ENCODE data around the gene CD99L2.

The CD99L2 gene

GRCh38 chrX:150765237-150765636, 133.2 kb downstream of the CD99L2 start:
- Histone ChIP-seq H3K27me3 (ENCODE audit: control insufficient read depth in 1 of 2, insufficient read depth in 2 of 2, low read length in 2 of 2) (no peaks in the 10 kb centered on the region), H3K36me3 (ENCODE audit: control insufficient read depth in 2 of 2, insufficient read depth in 2 of 2, low read length in 2 of 2) (peaks cover 0 to 3% of the 10 kb centered on the region in 2 donors)

GRCh38 chrX:150763810-150764209, 134.7 kb downstream of the CD99L2 start:
- H3K4me3 ChIP-seq (ENCODE audit: low read length in 2 of 2) = no peak overlapping the region
- H3K27me3 ChIP-seq (ENCODE audit: control insufficient read depth in 1 of 2, insufficient read depth in 2 of 2, low read length in 2 of 2) = no peaks in the 10 kb centered on the region
- peaks cover 3% of the 10 kb centered on the region for H3K4me1 ChIP-seq (ENCODE audit: control insufficient read depth, insufficient read depth, low read length)
- H3K36me3 ChIP-seq (ENCODE audit: control insufficient read depth in 2 of 2, insufficient read depth in 2 of 2, low read length in 2 of 2) = peaks cover 0 to 4% of the 10 kb centered on the region in 2 donors
- no peak overlapping the region for H3K27ac ChIP-seq (ENCODE audit: low read length)
- H3K9ac ChIP-seq (ENCODE audit: low read length in 2 of 2) = no peak overlapping the region
- H3K9me3 ChIP-seq (ENCODE audit: control insufficient read depth in 2 of 2, low read length in 2 of 2) = no peaks in the 10 kb centered on the region

More at GRCh38 chrX:150765237-150765636, 133.2 kb downstream of the CD99L2 start:
- H3K27ac ChIP-seq (ENCODE audit: low read length) = no peak overlapping the region
- H3K9ac ChIP-seq (ENCODE audit: low read length in 2 of 2) = no peak overlapping the region
- no peak overlapping the region for H3K4me3 ChIP-seq (ENCODE audit: low read length in 2 of 2)
- H3K9me3 ChIP-seq (ENCODE audit: control insufficient read depth in 2 of 2, low read length in 2 of 2) = no peaks in the 10 kb centered on the region
- peaks cover 3% of the 10 kb centered on the region for H3K4me1 ChIP-seq (ENCODE audit: control insufficient read depth, insufficient read depth, low read length)

- H3K4me3 ChIP-seq (ENCODE audit: low read length in 2 of 2) = no peak overlapping the region
- peaks cover 0 to 4% of the 10 kb centered on the region in 2 donors for H3K36me3 ChIP-seq (ENCODE audit: control insufficient read depth in 2 of 2, insufficient read depth in 2 of 2, low read length in 2 of 2)
- H3K4me1 ChIP-seq (ENCODE audit: control insufficient read depth, insufficient read depth, low read length) = peaks cover 3% of the 10 kb centered on the region
- H3K9me3 ChIP-seq (ENCODE audit: control insufficient read depth in 2 of 2, low read length in 2 of 2) = no peaks in the 10 kb centered on the region
- H3K27me3 ChIP-seq (ENCODE audit: control insufficient read depth in 1 of 2, insufficient read depth in 2 of 2, low read length in 2 of 2) = no peaks in the 10 kb centered on the region
- no peak overlapping the region for H3K27ac ChIP-seq (ENCODE audit: low read length)
- no peak overlapping the region for H3K9ac ChIP-seq (ENCODE audit: low read length in 2 of 2)
These were observed 135.1 kb downstream of the CD99L2 start for GRCh38 chrX:150763303-150763797.

- no peaks in the 10 kb centered on the region for H3K9me3 ChIP-seq (ENCODE audit: control insufficient read depth in 2 of 2, low read length in 2 of 2)
- H3K27ac ChIP-seq (ENCODE audit: low read length) = no peak overlapping the region
- H3K9ac ChIP-seq (ENCODE audit: low read length in 2 of 2) = no peak overlapping the region
- no peak overlapping the region for H3K4me3 ChIP-seq (ENCODE audit: low read length in 2 of 2)
- peaks cover 3% of the 10 kb centered on the region for H3K4me1 ChIP-seq (ENCODE audit: control insufficient read depth, insufficient read depth, low read length)
- peaks cover 0 to 4% of the 10 kb centered on the region in 2 donors for H3K36me3 ChIP-seq (ENCODE audit: control insufficient read depth in 2 of 2, insufficient read depth in 2 of 2, low read length in 2 of 2)
- H3K27me3 ChIP-seq (ENCODE audit: control insufficient read depth in 1 of 2, insufficient read depth in 2 of 2, low read length in 2 of 2) = no peaks in the 10 kb centered on the region
These were observed 136.0 kb downstream of the CD99L2 start for GRCh38 chrX:150762258-150763165.

- Histone ChIP-seq H3K27ac (ENCODE audit: low read length) (no peak overlapping the region), H3K27me3 (ENCODE audit: control insufficient read depth in 1 of 2, insufficient read depth in 2 of 2, low read length in 2 of 2) (no peaks in the 10 kb centered on the region), H3K9me3 (ENCODE audit: control insufficient read depth in 2 of 2, low read length in 2 of 2) (no peaks in the 10 kb centered on the region), H3K4me3 (ENCODE audit: low read length in 2 of 2) (no peak overlapping the region), H3K4me1 (ENCODE audit: control insufficient read depth, insufficient read depth, low read length) (no peaks in the 10 kb centered on the region), H3K9ac (ENCODE audit: low read length in 2 of 2) (no peak overlapping the region), H3K36me3 (ENCODE audit: control insufficient read depth in 2 of 2, insufficient read depth in 2 of 2, low read length in 2 of 2) (peaks cover 0 to 7% of the 10 kb centered on the region in 2 donors)
These were observed 136.7 kb downstream of the CD99L2 start for GRCh38 chrX:150761819-150762216.

GRCh38 chrX:150761176-150761818, 137.2 kb downstream of the CD99L2 start:
- H3K4me3 ChIP-seq (ENCODE audit: low read length in 2 of 2) = no peak overlapping the region
- H3K27me3 ChIP-seq (ENCODE audit: control insufficient read depth in 1 of 2, insufficient read depth in 2 of 2, low read length in 2 of 2) = no peaks in the 10 kb centered on the region
- no peak overlapping the region for H3K9ac ChIP-seq (ENCODE audit: low read length in 2 of 2)

GRCh38 chrX:150759568-150760416, 138.7 kb downstream of the CD99L2 start:
- no peak overlapping the region for H3K4me3 ChIP-seq (ENCODE audit: low read length in 2 of 2)
- no peaks in the 10 kb centered on the region for H3K27me3 ChIP-seq (ENCODE audit: control insufficient read depth in 1 of 2, insufficient read depth in 2 of 2, low read length in 2 of 2)
- H3K4me1 ChIP-seq (ENCODE audit: control insufficient read depth, insufficient read depth, low read length) = no peaks in the 10 kb centered on the region
- H3K9me3 ChIP-seq (ENCODE audit: control insufficient read depth in 2 of 2, low read length in 2 of 2) = no peaks in the 10 kb centered on the region
- H3K9ac ChIP-seq (ENCODE audit: low read length in 2 of 2) = no peak overlapping the region
- H3K36me3 ChIP-seq (ENCODE audit: control insufficient read depth in 2 of 2, insufficient read depth in 2 of 2, low read length in 2 of 2) = peaks cover 0 to 4% of the 10 kb centered on the region in 2 donors
- H3K27ac ChIP-seq (ENCODE audit: low read length) = no peak overlapping the region

More at GRCh38 chrX:150761176-150761818, 137.2 kb downstream of the CD99L2 start:
- no peaks in the 10 kb centered on the region for H3K9me3 ChIP-seq (ENCODE audit: control insufficient read depth in 2 of 2, low read length in 2 of 2)
- H3K36me3 ChIP-seq (ENCODE audit: control insufficient read depth in 2 of 2, insufficient read depth in 2 of 2, low read length in 2 of 2) = peaks cover 0 to 7% of the 10 kb centered on the region in 2 donors
- H3K4me1 ChIP-seq (ENCODE audit: control insufficient read depth, insufficient read depth, low read length) = no peaks in the 10 kb centered on the region
- H3K27ac ChIP-seq (ENCODE audit: low read length) = no peak overlapping the region

GRCh38 chrX:150757371-150757770, 141.1 kb downstream of the CD99L2 start:
- Histone ChIP-seq H3K36me3 (ENCODE audit: control insufficient read depth in 2 of 2, insufficient read depth in 2 of 2, low read length in 2 of 2) (peaks cover 0 to 4% of the 10 kb centered on the region in 2 donors), H3K27ac (ENCODE audit: low read length) (no peak overlapping the region), H3K4me1 (ENCODE audit: control insufficient read depth, insufficient read depth, low read length) (no peaks in the 10 kb centered on the region), H3K4me3 (ENCODE audit: low read length in 2 of 2) (no peak overlapping the region), H3K9me3 (ENCODE audit: control insufficient read depth in 2 of 2, low read length in 2 of 2) (no peaks in the 10 kb centered on the region), H3K27me3 (ENCODE audit: control insufficient read depth in 1 of 2, insufficient read depth in 2 of 2, low read length in 2 of 2) (no peaks in the 10 kb centered on the region), H3K9ac (ENCODE audit: low read length in 2 of 2) (no peak overlapping the region)

GRCh38 chrX:150753968-150754367, 144.5 kb downstream of the CD99L2 start:
- H3K4me3 ChIP-seq (ENCODE audit: low read length in 2 of 2) = no peak overlapping the region

GRCh38 chrX:150753357-150753756, 145.1 kb downstream of the CD99L2 start:
- Histone ChIP-seq H3K4me3 (ENCODE audit: low read length in 2 of 2) (no peak overlapping the region), H3K9me3 (ENCODE audit: control insufficient read depth in 2 of 2, low read length in 2 of 2) (no peaks in the 10 kb centered on the region), H3K4me1 (ENCODE audit: control insufficient read depth, insufficient read depth, low read length) (no peaks in the 10 kb centered on the region), H3K27ac (ENCODE audit: low read length) (no peak overlapping the region), H3K27me3 (ENCODE audit: control insufficient read depth in 1 of 2, insufficient read depth in 2 of 2, low read length in 2 of 2) (no peaks in the 10 kb centered on the region), H3K36me3 (ENCODE audit: control insufficient read depth in 2 of 2, insufficient read depth in 2 of 2, low read length in 2 of 2) (peaks cover 0 to 7% of the 10 kb centered on the region in 2 donors), H3K9ac (ENCODE audit: low read length in 2 of 2) (no peak overlapping the region)

More at GRCh38 chrX:150753968-150754367, 144.5 kb downstream of the CD99L2 start:
- H3K9ac ChIP-seq (ENCODE audit: low read length in 2 of 2) = no peak overlapping the region
- H3K4me1 ChIP-seq (ENCODE audit: control insufficient read depth, insufficient read depth, low read length) = no peaks in the 10 kb centered on the region
- peaks cover 0 to 7% of the 10 kb centered on the region in 2 donors for H3K36me3 ChIP-seq (ENCODE audit: control insufficient read depth in 2 of 2, insufficient read depth in 2 of 2, low read length in 2 of 2)
- H3K27ac ChIP-seq (ENCODE audit: low read length) = no peak overlapping the region
- no peaks in the 10 kb centered on the region for H3K9me3 ChIP-seq (ENCODE audit: control insufficient read depth in 2 of 2, low read length in 2 of 2)
- no peaks in the 10 kb centered on the region for H3K27me3 ChIP-seq (ENCODE audit: control insufficient read depth in 1 of 2, insufficient read depth in 2 of 2, low read length in 2 of 2)
